ENCODE data around the gene KERA.
"Not testable (repeated sequence)": the region's sequence is repeated elsewhere in the genome, so short reads cannot be mapped to it uniquely, and the experiment has no call there.

KERA gene

GRCh38 chr12:91089953-91090352 lies 32.1 kb upstream of the KERA start:
- POLR2A ChIA-PET; H3K27ac ChIP-seq (ENCODE audit: extremely low read depth, low read depth, low read length); H3K4me1 ChIP-seq (ENCODE audit: control insufficient read depth, insufficient read depth, low read length); H3K9me3 ChIP-seq (ENCODE audit: control insufficient read depth, insufficient read depth, low read depth, low read length); H3K4me3 ChIP-seq (ENCODE audit: low read depth, low read length); H3K36me3 ChIP-seq (ENCODE audit: control insufficient read depth in 2 of 2, insufficient read depth in 1 of 2, low read length in 2 of 2): not testable (repeated sequence)
- TF ChIP-seq SETDB1 (IDR thresholded peaks at IDR 0.05; ENCODE audit: insufficient read length, low read length) = peak; percentile 47
- CTCF ChIA-PET = interaction anchor here (0.6 to 0.8 kb wide), 2 partner anchors 19 to 145 kb away, joined by 3 to 4 read pairs; no protein-coding TSS in a partner anchor

GRCh38 chr12:91080041-91080440 lies 22.2 kb upstream of the KERA start:
- H3K4me3 ChIP-seq (ENCODE audit: low read depth, low read length) = no peak overlapping the region
- ChIA-PET POLR2A (no interaction called here), CTCF (interaction anchor here (0.7 kb wide), 1 partner anchor 102 kb away, joined by 8 read pairs; no protein-coding TSS in a partner anchor)
- no peak for TF ChIP-seq KLF1 (tag by site-specific recombination; IDR thresholded peaks at IDR 0.05)
- no peak for TF ChIP-seq PRDM1 (tag by site-specific recombination; IDR thresholded peaks at IDR 0.05)
- no peak for TF ChIP-seq ZBTB26 (tag by site-specific recombination; optimal IDR thresholded peaks at IDR 0.05)
- no peak for TF ChIP-seq ZNF610 (tag by site-specific recombination; IDR thresholded peaks at IDR 0.05; ENCODE audit: borderline replicate concordance)
- TF ChIP-seq GLIS1 (tag by site-specific recombination; IDR thresholded peaks at IDR 0.05) = no peak
- no peak for TF ChIP-seq ZBTB20 (tag by site-specific recombination; IDR thresholded peaks at IDR 0.05)
- TF ChIP-seq ZNF426 (tag by site-specific recombination; IDR thresholded peaks at IDR 0.05) = no peak
- TF ChIP-seq ZNF596 (tag by site-specific recombination; IDR thresholded peaks at IDR 0.05) = no peak
- no peak for TF ChIP-seq ZNF362 (tag by site-specific recombination; IDR thresholded peaks at IDR 0.05)
- TF ChIP-seq SP3 (tag by site-specific recombination; IDR thresholded peaks at IDR 0.05) = no peak
- TF ChIP-seq ZNF248 (tag by site-specific recombination; IDR thresholded peaks at IDR 0.05) = no peak
- TF ChIP-seq ZNF138 (tag by site-specific recombination; IDR thresholded peaks at IDR 0.05; ENCODE audit: borderline replicate concordance) = no peak
- no peak overlapping the region for H3K27ac ChIP-seq (ENCODE audit: extremely low read depth, low read depth, low read length)
- peaks cover under 1% of the 10 kb centered on the region for H3K4me1 ChIP-seq (ENCODE audit: control insufficient read depth, insufficient read depth, low read length)
- no peaks in the 10 kb centered on the region for H3K9me3 ChIP-seq (ENCODE audit: control insufficient read depth, insufficient read depth, low read depth, low read length)
- no peaks in the 10 kb centered on the region for H3K36me3 ChIP-seq (ENCODE audit: control insufficient read depth in 2 of 2, insufficient read depth in 1 of 2, low read length in 2 of 2)

- Histone ChIP-seq H3K27ac (ENCODE audit: extremely low read depth, low read depth, low read length) (no peak overlapping the region), H3K9me3 (ENCODE audit: control insufficient read depth, insufficient read depth, low read depth, low read length) (no peaks in the 10 kb centered on the region), H3K4me3 (ENCODE audit: low read depth, low read length) (no peak overlapping the region), H3K4me1 (ENCODE audit: control insufficient read depth, insufficient read depth, low read length) (peaks cover 8% of the 10 kb centered on the region), H3K36me3 (ENCODE audit: control insufficient read depth in 2 of 2, insufficient read depth in 1 of 2, low read length in 2 of 2) (no peaks in the 10 kb centered on the region)
- ChIA-PET POLR2A (no interaction called here), CTCF (interaction anchor here (0.5 kb wide), 1 partner anchor 1416 kb away, joined by 3 read pairs; no protein-coding TSS in a partner anchor)
- TF ChIP-seq ZNF398 (tag by site-specific recombination; IDR thresholded peaks at IDR 0.05) (no peak), ZNF423 (tag by site-specific recombination; IDR thresholded peaks at IDR 0.05) (no peak), PBX3 (CRISPR knock-in tag; IDR thresholded peaks at IDR 0.05) (no peak), ZNF707 (tag by site-specific recombination; IDR thresholded peaks at IDR 0.05) (no peak), ZNF114 (tag by site-specific recombination; IDR thresholded peaks at IDR 0.05) (no peak), ZBTB44 (tag by site-specific recombination; IDR thresholded peaks at IDR 0.05) (no peak), MEIS1 (CRISPR knock-in tag; IDR thresholded peaks at IDR 0.05; ENCODE audit: borderline replicate concordance) (no peak), ELK4 (IDR thresholded peaks at IDR 0.05; ENCODE audit: borderline replicate concordance, low read depth, low read length) (no peak), OVOL3 (tag by site-specific recombination; IDR thresholded peaks at IDR 0.05) (no peak), ZNF133 (tag by site-specific recombination; IDR thresholded peaks at IDR 0.05) (no peak)
These were observed 20.7 kb upstream of the KERA start for GRCh38 chr12:91078501-91078900.

Data from HEK293 (cell line).